ENCODE data around the gene DMRT1.
"Not testable (repeated sequence)": the region's sequence is repeated elsewhere in the genome, so short reads cannot be mapped to it uniquely, and the experiment has no call there.

DMRT1 gene

GRCh38 chr9:860706-861105, 19.2 kb downstream of the DMRT1 start:
- no peak for DNase-seq

GRCh38 chr9:861525-861924, 20.0 kb downstream of the DMRT1 start:
- not testable (repeated sequence) for DNase-seq

DNA sequence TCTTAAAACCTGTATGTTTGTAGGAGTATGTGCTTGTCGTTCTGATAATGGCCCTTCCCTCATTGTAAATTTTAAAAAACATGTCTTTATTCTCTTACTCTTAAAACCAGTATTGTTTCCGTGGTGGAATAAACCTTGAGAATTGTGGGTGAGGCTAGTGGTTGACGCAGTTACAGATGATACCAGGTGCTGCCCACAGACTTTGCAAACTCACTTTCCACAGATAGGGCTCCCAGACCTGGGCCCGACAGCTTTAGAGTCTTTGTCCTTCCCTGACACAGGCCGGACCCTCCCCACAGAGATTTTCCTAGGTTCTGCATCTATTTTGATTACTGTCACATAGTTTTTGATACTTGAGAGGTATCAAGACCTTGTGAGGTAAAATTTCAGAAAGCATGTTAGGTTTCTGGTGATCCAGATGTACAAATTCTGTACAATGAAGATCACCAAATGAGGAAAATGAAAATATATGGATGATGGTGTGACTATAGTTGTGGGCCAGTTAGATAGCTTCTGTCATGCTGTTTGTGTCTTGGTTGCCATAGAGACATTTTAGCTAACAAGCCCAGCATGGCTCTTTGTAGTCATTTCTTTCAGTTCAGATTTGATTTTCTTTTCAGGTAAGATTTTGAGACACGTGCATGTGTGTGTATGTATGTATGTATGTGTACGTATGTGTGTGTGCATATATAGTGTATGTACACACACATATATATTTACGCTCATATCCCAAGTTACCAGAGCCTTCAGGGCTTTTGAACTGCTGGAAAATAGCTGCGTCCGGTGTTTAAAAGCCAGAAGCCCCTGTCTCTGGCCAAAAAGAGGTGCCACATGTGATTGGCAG, 33.8 kb downstream of the DMRT1 start:
- no peak for DNase-seq

GRCh38 chr9:876425-876824, 34.9 kb downstream of the DMRT1 start:
- DNase-seq, result no peak

- no peak for DNase-seq
Measured at GRCh38 chr9:878239-878638, 36.7 kb downstream of the DMRT1 start.

DNA sequence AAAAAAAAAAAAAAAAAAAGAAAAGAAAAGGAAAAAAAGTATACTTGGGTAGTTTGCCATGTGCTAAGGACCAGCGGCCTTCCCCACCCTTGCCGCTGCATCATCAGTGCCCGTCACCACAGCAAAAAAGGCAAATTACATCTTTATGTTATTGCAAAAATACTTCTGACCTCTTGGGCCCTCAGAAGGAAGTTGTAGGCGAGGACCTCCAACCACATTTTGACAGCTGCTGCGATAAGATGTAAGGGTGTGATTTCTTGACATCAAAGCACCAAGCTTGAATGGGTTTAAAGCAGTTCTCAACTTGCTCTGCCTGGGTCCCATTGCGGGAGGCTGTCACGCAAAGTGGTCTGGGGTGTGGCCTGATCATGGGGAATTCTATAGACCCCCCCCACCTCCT, 39.2 kb downstream of the DMRT1 start:
- DNase-seq, result no peak

DNA sequence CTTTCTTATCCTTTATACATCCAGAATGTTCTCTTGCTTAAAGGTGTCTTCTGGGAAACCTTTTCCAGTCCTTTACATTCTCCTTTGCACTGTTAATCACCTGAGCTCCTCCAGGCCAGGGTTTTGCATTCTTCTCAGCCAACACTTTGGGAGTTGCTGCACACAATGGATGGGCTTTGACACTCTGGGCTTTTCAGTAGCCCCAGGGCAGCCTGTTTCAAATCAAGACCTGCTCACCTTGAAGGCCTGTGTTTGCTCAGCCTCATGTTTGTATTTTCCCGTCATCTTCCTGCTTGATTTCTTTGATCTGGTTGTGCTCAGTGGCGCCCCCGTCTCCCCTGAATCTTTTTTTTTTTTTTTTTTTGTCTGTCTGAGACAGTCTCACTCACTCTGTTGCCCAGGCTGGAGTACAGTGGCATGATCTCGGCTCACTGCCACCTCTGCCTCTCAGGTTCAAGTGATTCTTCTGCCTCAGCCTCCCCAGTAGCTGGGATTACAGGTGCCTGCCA, 41.0 kb downstream of the DMRT1 start:
- DNase-seq, result no peak

DNA sequence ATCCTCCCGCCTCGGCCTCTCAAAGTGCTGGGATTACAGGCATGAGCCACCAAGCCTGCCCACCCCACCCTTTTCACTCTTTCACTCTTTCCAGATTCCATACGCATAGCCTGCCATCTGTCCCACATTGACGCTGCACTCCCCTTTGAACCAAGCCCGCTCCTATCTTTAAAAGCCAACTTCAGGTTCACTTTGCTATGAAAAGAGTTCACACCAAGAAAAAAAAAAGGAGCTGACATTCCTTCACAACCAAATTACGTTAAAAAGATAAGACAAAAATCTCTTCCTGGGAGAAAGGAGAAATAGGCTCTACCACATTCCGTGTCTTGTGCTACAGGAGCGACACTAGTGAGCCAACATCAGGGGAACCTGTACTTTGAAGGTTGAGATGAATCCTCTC, 41.5 kb downstream of the DMRT1 start:
- no peak for DNase-seq

GRCh38 chr9:886886-887285, 45.4 kb downstream of the DMRT1 start:
- DNase-seq, result no peak

DNA sequence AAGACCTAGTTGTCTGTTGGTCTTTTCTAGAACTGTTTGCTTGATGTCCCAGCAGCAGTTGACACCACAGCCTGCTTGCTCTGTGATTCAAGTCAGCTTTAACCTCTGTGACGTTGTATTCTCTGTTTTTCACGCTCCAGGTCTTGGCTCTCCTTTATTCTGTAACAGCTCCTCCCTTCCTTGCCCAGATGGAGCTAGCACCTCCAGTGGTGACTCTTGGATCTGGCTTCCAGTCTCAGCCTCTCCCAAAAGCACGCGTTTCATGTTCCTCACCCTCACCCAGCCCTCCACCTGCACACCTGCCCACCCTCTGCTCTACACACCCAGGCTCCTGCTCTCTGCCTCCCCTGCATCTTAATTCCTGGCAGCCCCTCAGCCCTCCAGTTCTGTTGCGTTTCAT, 50.6 kb downstream of the DMRT1 start:
- DNase-seq, result no peak

GRCh38 chr9:893115-893514, 51.6 kb downstream of the DMRT1 start:
- no peak for DNase-seq

GRCh38 chr9:893843-894420, 52.4 kb downstream of the DMRT1 start:
- DNase-seq, result no peak

DNA sequence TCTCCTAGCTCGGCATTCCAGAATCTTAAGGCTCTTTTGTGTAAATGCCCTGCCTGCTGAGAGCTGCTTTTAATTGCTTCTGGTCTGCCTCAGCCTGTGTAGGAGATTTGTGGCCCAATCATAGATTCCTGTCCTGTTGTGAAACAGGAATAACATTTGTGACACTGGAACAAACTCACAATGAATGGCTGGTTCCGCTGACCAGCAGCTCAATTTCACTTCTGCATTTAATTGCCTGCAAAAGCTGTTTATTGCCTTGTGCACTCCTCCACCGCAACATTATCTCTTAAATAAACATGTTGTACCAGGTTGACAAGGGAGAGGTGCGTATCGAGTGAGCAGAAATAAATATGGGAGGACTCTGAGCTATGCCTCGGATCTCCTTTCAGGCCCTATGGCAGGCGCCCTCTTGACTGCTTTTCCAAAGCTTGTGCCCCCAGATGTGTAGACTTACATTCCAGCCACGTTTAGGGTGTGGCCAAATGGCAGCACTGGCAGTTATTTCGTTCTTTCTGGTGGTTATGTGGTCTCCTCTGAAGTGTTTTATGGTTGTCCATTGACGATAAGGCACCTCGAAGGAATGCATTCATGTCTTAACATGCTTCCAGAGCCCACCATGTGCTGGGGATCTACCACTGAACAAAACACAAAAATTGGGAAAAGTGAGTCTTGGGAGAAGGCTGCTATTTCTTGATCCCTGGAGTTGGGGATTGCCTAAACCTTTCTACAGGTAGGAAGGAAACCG, 58.1 kb downstream of the DMRT1 start:
- no peak for DNase-seq

- peak; percentile 9 for DNase-seq
Measured at GRCh38 chr9:903886-904285, 62.4 kb downstream of the DMRT1 start.

- DNase-seq, result no peak
Measured at GRCh38 chr9:905906-906305, 64.4 kb downstream of the DMRT1 start.

DNA sequence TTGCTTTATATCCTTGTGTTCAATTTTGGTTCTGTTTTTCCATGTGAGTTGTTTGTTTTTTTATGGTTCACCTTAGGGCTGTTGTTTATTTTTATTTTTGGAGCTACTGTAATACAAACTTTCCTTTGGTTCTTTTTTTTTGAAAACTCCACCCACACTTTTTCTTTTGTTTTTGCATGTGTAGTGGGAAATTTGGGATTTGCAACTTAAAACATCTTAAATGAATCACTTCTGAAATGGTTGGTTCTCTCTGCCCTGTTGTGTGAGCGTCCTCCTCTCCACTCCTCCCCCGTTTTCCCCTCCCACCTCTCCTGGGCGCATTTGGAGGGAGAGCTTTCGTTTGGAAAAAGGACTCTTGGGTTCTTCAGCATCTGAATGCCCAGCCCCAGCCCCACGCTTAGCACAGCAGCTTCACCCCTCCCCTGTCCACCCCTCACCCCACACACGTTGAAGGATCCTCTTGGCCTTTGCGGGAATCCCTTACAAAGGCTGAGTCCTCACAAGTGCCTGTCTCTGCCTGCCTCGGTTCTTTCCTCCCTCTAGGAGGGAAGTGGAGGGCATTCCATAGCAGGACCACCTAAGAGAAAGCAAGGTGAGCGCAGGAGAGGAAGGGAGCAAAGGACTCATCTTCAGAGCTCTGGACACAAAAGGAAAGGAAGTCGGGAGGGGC, 67.2 kb downstream of the DMRT1 start:
- no peak for DNase-seq

- DNase-seq, result no peak
Measured at GRCh38 chr9:911005-911404, 69.5 kb downstream of the DMRT1 start.

GRCh38 chr9:912776-913175, 71.3 kb downstream of the DMRT1 start:
- no peak for DNase-seq

DNA sequence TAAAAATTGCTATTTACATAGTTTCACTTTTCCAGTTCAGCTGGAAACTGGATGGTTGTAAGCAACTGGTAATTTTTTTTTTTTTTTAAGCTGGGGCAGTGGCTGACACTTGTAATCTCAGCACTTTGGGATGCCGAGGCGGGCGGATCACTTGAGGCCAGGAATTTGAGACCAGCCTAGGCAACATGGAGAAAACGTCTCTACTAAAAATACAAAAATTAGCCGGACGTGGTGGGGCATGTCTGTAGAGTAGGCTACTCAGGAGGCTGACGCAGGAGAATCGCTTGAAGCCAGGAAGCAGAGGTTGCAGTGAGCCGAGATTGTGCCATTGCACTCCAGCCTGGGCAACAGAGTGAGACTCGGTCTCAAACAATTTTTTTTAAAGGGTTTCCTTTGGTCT, 72.0 kb downstream of the DMRT1 start:
- DNase-seq, result not testable (repeated sequence)

DNA sequence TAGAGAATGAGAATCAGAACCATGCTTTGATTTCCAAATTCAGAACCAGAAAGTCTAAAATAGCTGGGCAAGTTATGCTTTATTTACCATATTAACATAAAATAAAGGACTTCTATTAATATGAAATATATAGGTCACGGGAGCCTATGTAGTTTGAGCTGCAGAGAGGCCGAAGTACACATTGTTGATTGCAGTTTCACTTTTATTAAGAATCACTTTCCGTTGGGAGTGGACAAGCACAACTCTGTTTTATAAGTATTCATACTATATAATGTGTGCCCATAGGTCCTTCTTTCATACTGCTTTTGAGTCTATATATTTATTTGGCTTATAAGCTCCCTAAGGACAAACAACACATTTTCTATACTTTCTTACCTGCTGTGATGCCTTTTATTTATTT, 76.2 kb downstream of the DMRT1 start:
- DNase-seq, result no peak

GRCh38 chr9:920927-921326, 79.4 kb downstream of the DMRT1 start:
- DNase-seq, result no peak

DNA sequence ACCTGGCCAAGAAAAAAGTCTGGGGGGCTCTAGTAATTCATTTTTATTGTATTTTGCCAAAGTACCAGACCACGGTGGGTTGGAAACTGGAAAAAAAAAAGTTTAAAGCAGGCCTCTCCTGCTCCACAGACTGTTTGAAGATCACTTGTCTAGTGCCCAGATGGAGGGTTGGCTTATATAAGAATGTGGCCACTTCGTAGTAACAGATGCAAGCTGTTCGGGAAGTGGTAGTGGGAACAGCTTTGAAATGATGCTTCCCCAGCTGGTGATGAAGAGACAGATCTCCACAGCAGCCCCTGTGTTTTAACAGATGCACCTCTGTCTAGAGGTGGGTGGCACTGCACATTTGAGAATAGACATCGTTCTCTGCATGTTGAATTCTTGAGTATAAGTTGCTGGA, 80.7 kb downstream of the DMRT1 start:
- DNase-seq, result no peak

- DNase-seq, result no peak
Measured at GRCh38 chr9:922731-923130, 81.2 kb downstream of the DMRT1 start.
